Measurements from ENCODE around the gene STPG3.

Gene STPG3

DNA sequence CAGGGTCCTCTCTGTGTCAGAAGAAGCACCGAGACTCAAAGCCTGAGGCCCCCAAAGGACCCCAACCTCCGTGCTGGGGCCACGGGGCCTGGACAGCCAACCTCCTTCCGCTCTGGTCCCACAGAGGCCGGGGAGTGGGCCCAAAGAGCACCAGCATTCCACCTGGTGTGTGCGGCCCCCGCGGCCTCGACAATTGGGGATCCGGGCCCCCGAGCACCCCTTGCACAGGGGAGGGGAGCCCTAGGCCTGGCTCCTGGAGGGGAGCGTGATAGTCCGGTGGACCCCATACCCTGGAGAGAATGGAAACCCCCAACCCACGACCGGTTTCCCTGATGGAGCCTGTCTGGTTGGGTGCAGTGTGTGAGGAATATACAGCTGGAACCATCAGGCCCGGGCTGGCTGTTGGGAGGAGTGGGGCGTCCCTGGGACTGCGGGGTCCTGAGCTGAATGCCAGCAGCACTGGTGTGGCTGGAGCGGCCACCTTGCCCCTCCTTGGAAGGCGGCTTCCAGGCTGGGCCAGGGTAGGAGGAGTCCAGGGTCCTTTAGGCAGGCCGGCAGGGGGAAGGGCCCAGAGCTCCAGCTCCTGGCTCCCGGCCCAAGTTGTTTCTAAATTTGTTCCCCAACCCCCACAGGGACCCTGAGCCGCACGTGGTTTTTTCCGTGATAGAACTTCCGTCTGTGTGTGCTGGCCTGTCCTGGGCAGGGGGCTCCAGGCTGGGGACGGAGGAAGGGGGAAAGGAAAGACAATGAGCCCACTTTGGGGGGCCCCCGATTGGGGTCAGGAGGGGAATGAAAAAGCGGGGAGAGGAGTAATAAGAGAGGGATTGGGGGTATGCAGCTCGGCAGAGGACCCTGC, 25.6 kb downstream of the STPG3 start:
- peak overlapping the region; percentile 85 to 97 for H3K4ac ChIP-seq (ENCODE audit: low read depth in 1 of 2, low read length in 2 of 2)
- peak overlapping the region; percentile 41 for H3K9ac ChIP-seq (ENCODE audit: low read length)
- H3K18ac ChIP-seq (ENCODE audit: low read depth in 1 of 2, low read length in 2 of 2), result peak overlapping the region; percentile 88 to 98
- H4K91ac ChIP-seq (ENCODE audit: low read length), result peak overlapping the region; percentile 99
- H3K23ac ChIP-seq (ENCODE audit: low read length in 2 of 2), result no peak overlapping the region
- peaks cover 19 to 68% of the 10 kb centered on the region in 2 experiments for H3K36me3 ChIP-seq (ENCODE audit: control insufficient read depth in 1 of 2, insufficient read depth in 2 of 2, low read depth in 1 of 2, low read length in 2 of 2)
- no peak overlapping the region for H2BK5ac ChIP-seq (ENCODE audit: low read depth, low read length, poor library complexity, severe bottlenecking)
- H3K14ac ChIP-seq (ENCODE audit: low read length in 2 of 2), result peak overlapping the region in 1 of 2 experiments; percentile 47
- H3K4me3 ChIP-seq (ENCODE audit: insufficient read depth in 1 of 2, low read depth in 1 of 2, low read length in 2 of 2), result peak overlapping the region in 1 of 2 experiments; percentile 70
- H3K4me1 ChIP-seq (ENCODE audit: control insufficient read depth, insufficient read depth, low read depth, low read length), result peaks cover 65% of the 10 kb centered on the region
- no peak overlapping the region for H2AFZ ChIP-seq (ENCODE audit: low read depth, low read length)
- peak overlapping the region; percentile 94 for H4K8ac ChIP-seq (ENCODE audit: low read length)
- peaks cover 42% of the 10 kb centered on the region for H3K79me1 ChIP-seq (replicated peaks; ENCODE audit: low read length, poor library complexity, severe bottlenecking)
- H3K9me3 ChIP-seq (ENCODE audit: control insufficient read depth, low read length), result no peaks in the 10 kb centered on the region
- peak overlapping the region; percentile 84 for H3K27ac ChIP-seq (ENCODE audit: low read length, poor library complexity, severe bottlenecking)
- H2BK120ac ChIP-seq (ENCODE audit: low read depth, low read length), result peak overlapping the region; percentile 98
- H3K27me3 ChIP-seq (ENCODE audit: control insufficient read depth in 1 of 2, insufficient read depth in 1 of 2, low read length in 2 of 2), result peaks cover 0 to 37% of the 10 kb centered on the region in 2 experiments
- peak overlapping the region; percentile 95 to 97 for H2BK12ac ChIP-seq (ENCODE audit: low read length in 2 of 2)
- 49% methylated on average over 28 of the region's 30 CpGs for WGBS
- H3K4me2 ChIP-seq (ENCODE audit: low read length, poor library complexity, severe bottlenecking), result peak overlapping the region; percentile 80
- DNase-seq, result peak; percentile 81
- peak overlapping the region; percentile 55 for H2AK5ac ChIP-seq (ENCODE audit: low read length, severe bottlenecking)
- peak overlapping the region; percentile 100 for H2BK15ac ChIP-seq (ENCODE audit: low read depth, poor library complexity, severe bottlenecking)

DNA sequence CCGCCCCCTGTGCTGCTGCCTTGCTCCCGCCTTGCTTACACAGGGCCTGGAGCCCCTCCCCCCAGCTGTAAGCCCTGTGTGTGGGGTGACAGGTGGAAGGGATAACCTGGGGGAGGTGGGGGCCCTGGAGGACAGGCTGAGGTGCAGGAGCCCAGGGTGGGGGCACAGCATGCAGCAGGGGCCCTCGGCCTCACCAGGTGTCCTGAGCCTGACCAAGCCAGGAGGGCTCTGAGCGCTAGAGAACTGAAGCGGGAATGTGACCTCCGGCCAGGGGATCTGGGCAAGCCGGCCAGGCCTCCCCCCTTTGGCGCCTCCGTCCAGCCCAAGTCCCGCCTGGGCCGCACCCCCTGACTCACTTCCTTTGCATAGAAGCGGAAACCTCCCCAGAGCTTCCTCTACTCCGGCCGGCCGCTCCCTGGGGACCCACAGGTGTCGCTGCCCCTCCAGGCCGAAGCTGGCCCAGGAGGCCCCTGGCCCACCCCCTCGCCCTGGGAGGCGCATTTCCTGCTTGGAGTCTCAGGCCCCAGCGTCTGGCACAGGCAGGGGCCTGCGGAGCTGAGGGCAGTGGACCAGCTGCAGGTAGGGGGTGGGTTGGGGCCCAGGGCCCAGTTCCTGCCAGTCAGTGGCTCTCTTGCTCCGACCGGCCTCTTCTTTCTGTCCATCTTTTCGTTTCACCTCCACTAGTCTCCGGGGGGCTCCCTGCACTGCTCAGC, 26.4 kb downstream of the STPG3 start, which contains the start of gene TOR4A:
TOR4A (plus strand) TSS at position 398 of the 713 bp plus-strand sequence. CDS start 964 bp downstream, outside the sequence.
- H2BK12ac ChIP-seq (ENCODE audit: low read length in 2 of 2), result peak within 1 kb of the TSS; percentile 95 to 97
- peak within 1 kb of the TSS; percentile 98 for H2BK120ac ChIP-seq (ENCODE audit: low read depth, low read length)
- H4K91ac ChIP-seq (ENCODE audit: low read length), result peak within 1 kb of the TSS; percentile 99
- H2AK5ac ChIP-seq (ENCODE audit: low read length, severe bottlenecking), result peak within 1 kb of the TSS; percentile 55
- H3K27me3 ChIP-seq (ENCODE audit: control insufficient read depth in 1 of 2, insufficient read depth in 1 of 2, low read length in 2 of 2), result peaks cover 0 to 41% of the 10 kb centered on the region in 2 experiments
- H2BK5ac ChIP-seq (ENCODE audit: low read depth, low read length, poor library complexity, severe bottlenecking), result peak within 1 kb of the TSS; percentile 37
- H3K79me1 ChIP-seq (replicated peaks; ENCODE audit: low read length, poor library complexity, severe bottlenecking), result peaks cover 39% of the 10 kb centered on the region
- peak within 1 kb of the TSS; percentile 63 to 70 for H3K4me3 ChIP-seq (ENCODE audit: insufficient read depth in 1 of 2, low read depth in 1 of 2, low read length in 2 of 2)
- H3K9me3 ChIP-seq (ENCODE audit: control insufficient read depth, low read length), result no peaks in the 10 kb centered on the region
- DNase-seq, result peak; percentile 93
- H3K36me3 ChIP-seq (ENCODE audit: control insufficient read depth in 1 of 2, insufficient read depth in 2 of 2, low read depth in 1 of 2, low read length in 2 of 2), result peaks cover 12 to 62% of the 10 kb centered on the region in 2 experiments
- peak within 1 kb of the TSS in 1 of 2 experiments; percentile 90 for H3K14ac ChIP-seq (ENCODE audit: low read length in 2 of 2)
- H3K4ac ChIP-seq (ENCODE audit: low read depth in 1 of 2, low read length in 2 of 2), result peak within 1 kb of the TSS; percentile 95 to 97
- H3K18ac ChIP-seq (ENCODE audit: low read depth in 1 of 2, low read length in 2 of 2), result peak within 1 kb of the TSS; percentile 88 to 98
- peak within 1 kb of the TSS; percentile 51 to 82 for H3K23ac ChIP-seq (ENCODE audit: low read length in 2 of 2)
- under 1% methylated on average over 22 of the region's 25 CpGs for WGBS
- peaks cover 70% of the 10 kb centered on the region for H3K4me1 ChIP-seq (ENCODE audit: control insufficient read depth, insufficient read depth, low read depth, low read length)
- peak within 1 kb of the TSS; percentile 100 for H2BK15ac ChIP-seq (ENCODE audit: low read depth, poor library complexity, severe bottlenecking)
- H3K4me2 ChIP-seq (ENCODE audit: low read length, poor library complexity, severe bottlenecking), result peak within 1 kb of the TSS; percentile 80
- peak within 1 kb of the TSS; percentile 84 for H3K27ac ChIP-seq (ENCODE audit: low read length, poor library complexity, severe bottlenecking)
- H4K8ac ChIP-seq (ENCODE audit: low read length), result peak within 1 kb of the TSS; percentile 94
- H3K9ac ChIP-seq (ENCODE audit: low read length), result peak within 1 kb of the TSS; percentile 41
- no peak within 1 kb of the TSS for H2AFZ ChIP-seq (ENCODE audit: low read depth, low read length)

DNA sequence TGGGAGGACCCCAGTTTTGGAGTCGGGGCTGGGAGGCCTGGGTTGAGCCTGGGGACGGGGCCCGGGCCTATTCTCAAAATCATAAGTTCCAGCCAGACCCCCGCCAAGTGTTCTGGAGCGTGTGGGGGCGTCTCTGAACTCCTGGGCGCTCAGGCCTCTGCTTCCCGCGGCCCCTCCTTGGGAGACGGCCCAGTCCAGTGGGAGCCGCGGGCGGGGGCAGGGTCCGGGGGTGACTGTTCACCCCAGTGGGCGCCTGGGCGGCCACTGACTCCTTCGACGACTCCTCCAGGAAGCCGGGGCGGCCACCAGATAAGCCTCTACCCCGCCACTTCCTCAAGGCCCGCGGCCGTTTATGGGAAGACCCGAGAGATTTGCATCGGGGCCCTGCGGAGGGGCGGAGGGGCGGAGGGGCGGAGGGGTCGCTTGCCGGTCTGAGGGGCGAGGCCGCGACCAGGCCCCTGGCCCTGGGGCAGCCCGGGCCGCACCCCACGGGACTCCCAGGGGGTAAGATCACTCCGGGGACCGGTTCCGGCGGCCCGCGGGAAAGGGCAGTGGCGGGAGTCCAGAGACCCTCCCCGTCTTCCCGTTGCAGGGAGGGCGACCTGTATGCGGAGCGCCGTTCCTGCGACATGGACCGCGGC, 27.1 kb downstream of the STPG3 start:
- peaks cover 39% of the 10 kb centered on the region for H3K79me1 ChIP-seq (replicated peaks; ENCODE audit: low read length, poor library complexity, severe bottlenecking)
- H3K36me3 ChIP-seq (ENCODE audit: control insufficient read depth in 1 of 2, insufficient read depth in 2 of 2, low read depth in 1 of 2, low read length in 2 of 2), result peaks cover 6 to 55% of the 10 kb centered on the region in 2 experiments
- peaks cover 71% of the 10 kb centered on the region for H3K4me1 ChIP-seq (ENCODE audit: control insufficient read depth, insufficient read depth, low read depth, low read length)
- H2AK5ac ChIP-seq (ENCODE audit: low read length, severe bottlenecking), result no peak overlapping the region
- peak overlapping the region; percentile 82 to 95 for H3K4ac ChIP-seq (ENCODE audit: low read depth in 1 of 2, low read length in 2 of 2)
- H3K9me3 ChIP-seq (ENCODE audit: control insufficient read depth, low read length), result no peaks in the 10 kb centered on the region
- H3K27ac ChIP-seq (ENCODE audit: low read length, poor library complexity, severe bottlenecking), result peak overlapping the region; percentile 84
- H2BK5ac ChIP-seq (ENCODE audit: low read depth, low read length, poor library complexity, severe bottlenecking), result peak overlapping the region; percentile 37
- peak overlapping the region; percentile 95 for H4K91ac ChIP-seq (ENCODE audit: low read length)
- H3K23ac ChIP-seq (ENCODE audit: low read length in 2 of 2), result peak overlapping the region in 1 of 2 experiments; percentile 51
- DNase-seq, result no peak
- peak overlapping the region; percentile 93 for H4K8ac ChIP-seq (ENCODE audit: low read length)
- peak overlapping the region; percentile 63 to 70 for H3K4me3 ChIP-seq (ENCODE audit: insufficient read depth in 1 of 2, low read depth in 1 of 2, low read length in 2 of 2)
- peak overlapping the region in 1 of 2 experiments; percentile 90 for H3K14ac ChIP-seq (ENCODE audit: low read length in 2 of 2)
- H2BK15ac ChIP-seq (ENCODE audit: low read depth, poor library complexity, severe bottlenecking), result peak overlapping the region; percentile 92
- H3K18ac ChIP-seq (ENCODE audit: low read depth in 1 of 2, low read length in 2 of 2), result peak overlapping the region; percentile 88 to 96
- peak overlapping the region; percentile 80 for H3K4me2 ChIP-seq (ENCODE audit: low read length, poor library complexity, severe bottlenecking)
- H3K9ac ChIP-seq (ENCODE audit: low read length), result no peak overlapping the region
- peak overlapping the region; percentile 96 for H2BK120ac ChIP-seq (ENCODE audit: low read depth, low read length)
- H2BK12ac ChIP-seq (ENCODE audit: low read length in 2 of 2), result peak overlapping the region; percentile 69 to 92
- peaks cover 0 to 44% of the 10 kb centered on the region in 2 experiments for H3K27me3 ChIP-seq (ENCODE audit: control insufficient read depth in 1 of 2, insufficient read depth in 1 of 2, low read length in 2 of 2)
- 4% methylated on average over 36 of the region's 54 CpGs for WGBS
- no peak overlapping the region for H2AFZ ChIP-seq (ENCODE audit: low read depth, low read length)

All from mesenchymal stem cell (in vitro differentiated cells and primary cell).